Gastrocnemius medialis (tissue), 4 donors: Measurements from ENCODE around the gene FKBP4. TPM values are rescaled to one million over a fixed set of nuclear protein-coding genes. Genes with fewer than 3 reads are reported as not detected.

Experiments
- ATAC-seq, 2 donors: fragments of 150-250 bp; one replicate each; pipeline ENCODE4 v1.9.1; 2016
- DNase-seq, 2 donors: peaks; one replicate each; pipeline ENCODE4 v3.0.0-alpha.2; 2019
- H3K27ac ChIP-seq, 4 donors: fragments of 200-600 bp; sonication (generic); 1 replicate in 1 of 4; 2 replicates in 3 of 4; pipeline ENCODE4 v1.5.1; 2016 to 2018; ENCODE audit warnings: mild to moderate bottlenecking in 2 of 4, moderate library complexity in 1 of 4
- H3K27me3 ChIP-seq, 3 donors: fragments of 200-600 bp; sonication (generic) in 2 of 3; 1 replicate in 1 of 3; 2 replicates in 2 of 3; pipeline versions ENCODE4 v1.5.1 to v1.6.0; 2016 to 2019; ENCODE audit warnings: mild to moderate bottlenecking in 1 of 3, moderate library complexity in 1 of 3
- H3K36me3 ChIP-seq, 2 donors: fragments of 200-600 bp; sonication (generic) in 1 of 2; one replicate each; pipeline ENCODE4 v1.5.1; 2017 to 2018
- H3K4me1 ChIP-seq, 2 donors: fragments of 200-600 bp; sonication (generic) in 1 of 2; one replicate each; pipeline ENCODE4 v1.5.1; 2016 to 2017; ENCODE audit warnings: mild to moderate bottlenecking in 2 of 2
- H3K4me3 ChIP-seq, 4 donors: fragments of 200-600 bp; sonication (generic) in 3 of 4; 1 replicate in 1 of 4; 2 replicates in 3 of 4; pipeline ENCODE4 v1.5.1; 2016 to 2019; ENCODE audit warnings: mild to moderate bottlenecking in 2 of 4
- H3K9me3 ChIP-seq, 3 donors: fragments of 200-600 bp; sonication (generic) in 2 of 3; 1 replicate in 1 of 3; 2 replicates in 2 of 3; pipeline ENCODE4 v1.5.1; 2016 to 2019
- POLR2A ChIP-seq, 2 donors: fragments of 450-650 bp; IDR thresholded peaks; one replicate each; pipeline ENCODE4 v1.6.1; 2017; ENCODE audit warnings: antibody characterized with exemption in 2 of 2, mild to moderate bottlenecking in 2 of 2, moderate library complexity in 2 of 2
- in situ Hi-C, 4 donors: fragments of 200-750 bp; cut with MboI; loops; one replicate each; pipeline versions ENCODE4 v1.15.0 to v1.8.0; 2017; ENCODE audit warnings: low sequenced_read_pairs in 4 of 4
- intact Hi-C: fragments of 100-400 bp; cut with DNase I; formaldehyde crosslinking; loops from one replicate; pipeline ENCODE4 v1.15.1; 2023; ENCODE audit warnings: low total_unique reads
- total RNA-seq, 4 donors: library from RNA; depleted of rRNA; stranded (reverse); fragments of >200 nt; gene quantifications; one replicate each; pipeline versions ENCODE4 v1.1.0 to v1.2.3, GENCODE V29; 2016
- TF ChIP-seq, protein P1 (sequence below), 5 experiments: fragments of 450-650 bp in 3 of 5; fragments of 200-600 bp in 2 of 5; sonication (generic) in 2 of 5; IDR thresholded peaks in 4 of 5; conservative IDR thresholded peaks in 1 of 5; 1 replicate in 4 of 5; 2 replicates in 1 of 5; pipeline ENCODE4 v1.5.1; 2016 to 2019; ENCODE audit warnings: antibody characterized with exemption in 5 of 5, mild to moderate bottlenecking in 3 of 5, moderate library complexity in 3 of 5

FKBP4 gene
- total RNA-seq, 4 donors from 2014 or later: 41.9 to 96.0 (median 53.0) TPM

- TF ChIP-seq, protein P1, sequence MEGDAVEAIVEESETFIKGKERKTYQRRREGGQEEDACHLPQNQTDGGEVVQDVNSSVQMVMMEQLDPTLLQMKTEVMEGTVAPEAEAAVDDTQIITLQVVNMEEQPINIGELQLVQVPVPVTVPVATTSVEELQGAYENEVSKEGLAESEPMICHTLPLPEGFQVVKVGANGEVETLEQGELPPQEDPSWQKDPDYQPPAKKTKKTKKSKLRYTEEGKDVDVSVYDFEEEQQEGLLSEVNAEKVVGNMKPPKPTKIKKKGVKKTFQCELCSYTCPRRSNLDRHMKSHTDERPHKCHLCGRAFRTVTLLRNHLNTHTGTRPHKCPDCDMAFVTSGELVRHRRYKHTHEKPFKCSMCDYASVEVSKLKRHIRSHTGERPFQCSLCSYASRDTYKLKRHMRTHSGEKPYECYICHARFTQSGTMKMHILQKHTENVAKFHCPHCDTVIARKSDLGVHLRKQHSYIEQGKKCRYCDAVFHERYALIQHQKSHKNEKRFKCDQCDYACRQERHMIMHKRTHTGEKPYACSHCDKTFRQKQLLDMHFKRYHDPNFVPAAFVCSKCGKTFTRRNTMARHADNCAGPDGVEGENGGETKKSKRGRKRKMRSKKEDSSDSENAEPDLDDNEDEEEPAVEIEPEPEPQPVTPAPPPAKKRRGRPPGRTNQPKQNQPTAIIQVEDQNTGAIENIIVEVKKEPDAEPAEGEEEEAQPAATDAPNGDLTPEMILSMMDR (IDR thresholded peaks at IDR 0.05 in 4 of 5, conservative IDR thresholded peaks at IDR 0.05 in 1 of 5): no peak
- no peak for TF ChIP-seq POLR2A (IDR thresholded peaks at IDR 0.05)
- intact Hi-C loops: no loop called here
Observed at GRCh38 chr12:2785017-2785416, 9.8 kb upstream of the FKBP4 start.

GRCh38 chr12:2791089-2791488 is 3.7 kb upstream of the FKBP4 start:
- intact Hi-C loops (loop anchor here (10.0 kb wide), 2 partner anchors 464 to 1084 kb away; partner anchors contain the start of gene PARP11), in situ Hi-C loops (loop anchor here in 1 of 4 donors (25.0 kb wide), 1 partner anchor 1154 kb away; the partner anchor contains the start of gene WNT5B)
- Histone ChIP-seq H3K27ac (no peak overlapping the region), H3K27me3 (no peaks in the 10 kb centered on the region), H3K9me3 (no peaks in the 10 kb centered on the region), H3K4me1 (peaks cover 2 to 7% of the 10 kb centered on the region in 2 donors), H3K36me3 (no peaks in the 10 kb centered on the region), H3K4me3 (no peak overlapping the region)
- no peak for DNase-seq
- no peak for ATAC-seq
- no peak for TF ChIP-seq POLR2A (IDR thresholded peaks at IDR 0.05)
- TF ChIP-seq, protein P1 (IDR thresholded peaks at IDR 0.05 in 4 of 5, conservative IDR thresholded peaks at IDR 0.05 in 1 of 5): no peak

More at GRCh38 chr12:2785017-2785416, 9.8 kb upstream of the FKBP4 start:
- Histone ChIP-seq H3K4me1 (peaks cover 4 to 7% of the 10 kb centered on the region in 2 donors), H3K4me3 (no peak overlapping the region), H3K9me3 (no peaks in the 10 kb centered on the region), H3K27me3 (no peaks in the 10 kb centered on the region), H3K27ac (no peak overlapping the region), H3K36me3 (no peaks in the 10 kb centered on the region)
- in situ Hi-C loops: loop anchor here in 1 of 4 donors (25.0 kb wide), 1 partner anchor 1148 kb away; the partner anchor contains the start of gene WNT5B
- ATAC-seq: no peak
- DNase-seq: no peak

GRCh38 chr12:2792671-2793500 is 1.9 kb upstream of the FKBP4 start:
- TF ChIP-seq, protein P1 (IDR thresholded peaks at IDR 0.05 in 4 of 5, conservative IDR thresholded peaks at IDR 0.05 in 1 of 5): no peak
- no peak for TF ChIP-seq POLR2A (IDR thresholded peaks at IDR 0.05)
- in situ Hi-C loops (loop anchor here in 1 of 4 donors (25.0 kb wide), 1 partner anchor 1156 kb away; the partner anchor contains the start of gene WNT5B), intact Hi-C loops (loop anchor here (10.0 kb wide), 2 partner anchors 462 to 1082 kb away; partner anchors contain the start of gene PARP11)
- no peak for ATAC-seq
- Histone ChIP-seq H3K27me3 (no peaks in the 10 kb centered on the region), H3K36me3 (peaks cover 0 to 9% of the 10 kb centered on the region in 2 donors), H3K4me3 (no peak overlapping the region), H3K9me3 (no peaks in the 10 kb centered on the region), H3K4me1 (peaks cover 20 to 21% of the 10 kb centered on the region in 2 donors), H3K27ac (no peak overlapping the region)
- DNase-seq: no peak

- H3K9me3 ChIP-seq: no peaks in the 10 kb centered on the region
- no peak for TF ChIP-seq POLR2A (IDR thresholded peaks at IDR 0.05)
- TF ChIP-seq, protein P1 (IDR thresholded peaks at IDR 0.05 in 4 of 5, conservative IDR thresholded peaks at IDR 0.05 in 1 of 5): no peak
- no peak overlapping the region for H3K4me3 ChIP-seq
- H3K4me1 ChIP-seq: peaks cover 21 to 22% of the 10 kb centered on the region in 2 donors
- ATAC-seq: no peak
- no peak for DNase-seq
- H3K27ac ChIP-seq: no peak overlapping the region
- no peaks in the 10 kb centered on the region for H3K27me3 ChIP-seq
- peaks cover 0 to 16% of the 10 kb centered on the region in 2 donors for H3K36me3 ChIP-seq
- intact Hi-C loops (loop anchor here (10.0 kb wide), 2 partner anchors 461 to 1081 kb away; partner anchors contain the start of gene PARP11), in situ Hi-C loops (loop anchor here in 1 of 4 donors (25.0 kb wide), 1 partner anchor 1156 kb away; the partner anchor contains the start of gene WNT5B)
Observed at GRCh38 chr12:2793561-2793960, 1.2 kb upstream of the FKBP4 start.
